RPMI8226 (cell line): Measurements from ENCODE around the gene SERPINA5.
"Not testable (repeated sequence)": the region's sequence is repeated elsewhere in the genome, so short reads cannot be mapped to it uniquely, and the experiment has no call there.

ENCODE experiments used
- DNase-seq: peaks from one replicate; pipeline ENCODE4 v3.0.0-alpha.2; 2015

Gene SERPINA5

DNA sequence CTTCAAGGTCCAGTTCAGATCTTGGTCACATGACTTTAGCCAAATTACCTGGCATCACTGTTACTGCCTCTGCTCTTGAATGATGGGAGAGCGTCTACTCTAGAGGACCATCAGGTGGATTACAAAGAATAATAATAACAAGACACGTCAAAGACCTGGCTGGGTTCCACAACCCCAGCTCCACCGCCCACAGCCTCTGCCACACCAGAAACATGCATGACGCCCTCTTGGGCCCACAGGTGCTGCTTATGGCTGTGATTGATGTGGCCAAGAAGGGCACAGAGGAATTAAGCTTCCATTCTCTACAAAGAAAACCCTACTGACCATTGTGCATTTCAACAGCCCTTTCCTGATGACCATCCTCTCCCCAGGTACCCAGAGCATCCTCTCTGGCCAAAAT, 49.2 kb downstream of the SERPINA5 start:
- DNase-seq: no peak

DNA sequence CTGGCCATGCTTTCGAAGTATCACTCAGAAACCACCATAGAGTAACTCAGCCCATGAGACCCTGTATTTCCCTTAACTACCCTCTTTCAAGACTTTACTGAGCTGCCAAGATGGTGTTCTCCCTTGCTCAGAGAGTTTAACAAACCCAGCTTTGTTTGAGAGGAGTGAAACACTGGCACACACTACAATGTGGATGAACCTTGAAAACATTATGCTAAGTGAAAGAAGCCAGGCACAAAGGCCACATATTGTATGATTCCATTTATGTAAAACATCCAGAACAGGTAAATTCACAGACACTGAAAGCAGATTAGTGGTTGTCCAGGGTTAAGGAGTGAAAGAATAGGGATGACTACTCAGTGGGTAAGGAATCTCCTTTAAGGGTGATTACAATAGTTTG, 49.8 kb downstream of the SERPINA5 start:
- no peak for DNase-seq

DNA sequence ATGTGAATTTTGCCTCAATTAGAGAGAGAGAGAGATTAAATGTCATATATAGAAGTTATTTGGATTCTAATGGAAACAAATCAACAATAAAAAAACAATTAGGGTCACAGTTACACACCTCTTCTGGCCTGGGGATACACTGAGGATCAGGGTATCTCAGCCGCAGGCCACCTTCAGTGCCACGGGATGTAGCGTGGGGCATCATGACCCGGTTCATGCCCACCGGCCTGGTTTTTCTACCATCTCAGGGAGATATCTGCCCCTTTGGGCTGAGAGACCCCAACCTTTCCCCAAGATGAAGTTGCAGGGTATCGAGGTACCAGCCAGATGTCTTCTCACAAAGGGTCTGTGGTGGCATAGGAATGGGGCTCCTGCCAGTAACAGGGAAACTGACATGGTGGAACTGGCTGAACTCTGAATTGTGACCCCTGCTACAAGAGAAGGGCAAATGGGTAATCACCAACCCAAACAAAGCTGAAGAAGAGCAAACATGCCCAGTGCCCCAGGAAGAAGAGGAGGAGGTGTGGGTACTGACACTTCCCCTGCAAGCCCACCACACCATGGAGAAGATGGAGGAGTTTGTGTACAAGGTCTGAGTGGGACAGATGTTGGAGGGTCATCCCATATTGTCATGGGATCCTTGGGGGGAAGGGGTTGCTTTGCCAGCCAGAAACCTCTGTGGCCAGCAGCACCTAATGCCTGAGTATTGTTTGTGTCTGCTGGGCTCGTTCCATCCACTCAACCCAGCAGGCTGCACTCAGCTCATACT, 50.5 kb downstream of the SERPINA5 start:
- no peak for DNase-seq

DNA sequence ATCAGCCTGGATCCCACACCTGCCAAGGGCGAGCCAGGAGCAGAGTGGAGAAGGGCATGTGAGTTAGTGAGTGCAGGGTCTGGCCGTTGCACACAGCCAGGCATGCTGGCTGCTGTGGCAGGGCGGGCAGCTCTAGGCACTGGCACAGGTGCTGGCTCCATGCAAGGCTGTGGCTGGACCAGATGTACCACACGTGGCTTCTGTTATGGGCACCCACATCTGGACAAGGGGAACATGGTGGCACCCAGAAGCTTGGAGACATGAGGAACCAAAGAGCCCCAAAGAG, 51.0 kb downstream of the SERPINA5 start:
- DNase-seq: no peak

DNA sequence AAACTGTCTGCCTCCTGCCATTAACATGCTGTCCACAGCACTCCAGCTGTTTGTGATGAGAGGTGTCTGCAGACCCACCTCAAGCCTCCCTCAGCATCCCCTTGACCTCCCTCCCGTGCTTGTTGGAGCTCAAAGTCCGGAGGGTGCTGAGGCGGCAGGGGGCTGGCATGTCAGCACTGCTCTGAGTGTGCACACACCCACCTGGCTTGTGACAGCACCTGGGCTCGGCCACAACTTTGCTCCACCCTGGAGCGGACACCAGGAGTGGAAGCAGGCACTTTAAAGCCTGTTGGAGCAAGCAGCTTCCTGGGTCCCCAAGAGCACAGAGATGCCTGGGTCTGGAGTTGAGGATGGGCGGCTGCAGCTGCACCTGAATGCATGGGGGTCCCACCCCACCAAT, 51.9 kb downstream of the SERPINA5 start:
- DNase-seq: no peak

DNA sequence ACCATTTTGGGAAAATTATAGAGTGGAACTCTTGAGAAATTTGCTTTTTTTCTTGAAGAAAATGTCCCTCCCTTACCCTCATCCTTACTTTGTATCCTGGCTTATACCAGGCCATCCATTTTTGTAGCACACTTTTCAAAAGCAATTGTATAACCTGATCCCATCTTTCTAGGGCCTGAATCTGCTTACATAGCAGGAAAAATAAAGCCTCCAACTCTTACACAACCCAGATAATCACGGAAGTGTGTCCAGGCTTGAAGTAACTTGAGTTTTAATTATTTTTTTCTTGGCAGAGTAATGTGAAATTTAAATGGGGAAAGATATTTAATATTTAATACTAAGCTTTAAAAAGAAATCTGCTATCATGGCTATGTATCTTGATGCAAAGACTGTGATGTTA, 53.9 kb downstream of the SERPINA5 start:
- no peak for DNase-seq

DNA sequence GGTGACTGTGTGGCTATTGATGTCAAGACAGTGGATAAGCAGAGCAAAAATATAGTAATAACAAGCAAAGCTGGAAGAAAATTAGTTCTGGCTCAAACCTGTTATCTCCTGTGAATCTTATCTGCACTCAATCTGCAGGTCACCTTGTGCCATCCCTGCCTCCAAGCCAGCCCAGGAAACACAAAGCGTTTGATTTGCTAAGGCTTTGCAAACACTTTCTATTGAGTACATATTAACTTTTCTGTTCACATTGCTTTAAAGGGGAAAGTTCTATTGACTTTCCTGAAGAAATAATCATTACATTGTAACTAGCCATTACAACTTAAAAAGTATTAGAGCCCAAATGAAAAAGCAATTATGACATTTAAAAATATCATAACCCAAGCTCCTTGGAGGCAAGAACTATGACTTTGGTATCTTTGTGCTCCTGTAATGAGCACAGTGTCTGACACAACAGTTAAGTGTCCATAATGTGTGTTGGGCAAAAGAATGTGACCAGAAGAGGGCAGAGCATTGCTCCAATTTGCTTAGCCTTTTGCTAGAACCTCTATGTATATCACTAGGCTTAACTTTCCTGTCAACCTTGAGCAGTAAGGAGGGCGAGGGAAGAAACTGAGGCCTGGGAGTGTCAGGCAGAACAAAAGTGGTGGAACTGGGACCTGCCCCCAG, 55.7 kb downstream of the SERPINA5 start:
- DNase-seq: no peak

DNA sequence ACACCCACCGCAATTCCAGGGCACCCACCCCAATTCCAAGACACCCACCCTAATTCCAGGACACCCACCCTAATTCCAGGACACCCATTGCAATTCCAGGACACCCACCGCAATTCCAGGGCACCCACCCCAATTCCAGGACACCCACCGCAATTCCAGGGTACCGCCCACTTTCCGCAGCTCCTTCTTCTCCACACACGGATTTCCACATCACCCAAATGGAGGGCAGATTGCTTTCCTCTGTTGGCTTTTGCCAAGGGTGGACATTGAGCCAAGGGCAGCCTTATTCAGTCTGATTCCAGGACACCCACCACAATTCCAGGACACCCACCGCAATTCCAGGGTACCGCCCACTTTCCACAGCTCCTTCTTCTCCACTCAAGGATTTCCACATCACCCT, 56.6 kb downstream of the SERPINA5 start:
- DNase-seq: not testable (repeated sequence)

DNA sequence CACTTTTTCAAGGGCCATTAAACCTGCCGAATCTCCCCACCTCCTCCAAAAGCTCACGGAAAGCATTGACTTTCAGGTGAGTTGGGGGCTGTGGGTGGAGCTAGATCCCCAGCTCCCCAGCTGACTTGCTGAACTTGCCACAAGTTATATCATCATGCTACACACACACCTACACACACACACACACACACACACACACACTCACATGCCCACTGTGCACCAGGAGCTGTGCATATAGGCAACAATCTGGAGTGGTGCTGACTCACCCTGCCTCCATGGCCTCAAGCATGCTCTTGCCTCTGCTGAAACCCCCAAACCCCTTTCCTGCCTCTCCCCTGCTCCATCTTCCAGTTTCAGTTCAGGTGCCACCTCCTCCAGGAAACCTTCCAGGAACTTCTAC, 57.1 kb downstream of the SERPINA5 start:
- DNase-seq: no peak

DNA sequence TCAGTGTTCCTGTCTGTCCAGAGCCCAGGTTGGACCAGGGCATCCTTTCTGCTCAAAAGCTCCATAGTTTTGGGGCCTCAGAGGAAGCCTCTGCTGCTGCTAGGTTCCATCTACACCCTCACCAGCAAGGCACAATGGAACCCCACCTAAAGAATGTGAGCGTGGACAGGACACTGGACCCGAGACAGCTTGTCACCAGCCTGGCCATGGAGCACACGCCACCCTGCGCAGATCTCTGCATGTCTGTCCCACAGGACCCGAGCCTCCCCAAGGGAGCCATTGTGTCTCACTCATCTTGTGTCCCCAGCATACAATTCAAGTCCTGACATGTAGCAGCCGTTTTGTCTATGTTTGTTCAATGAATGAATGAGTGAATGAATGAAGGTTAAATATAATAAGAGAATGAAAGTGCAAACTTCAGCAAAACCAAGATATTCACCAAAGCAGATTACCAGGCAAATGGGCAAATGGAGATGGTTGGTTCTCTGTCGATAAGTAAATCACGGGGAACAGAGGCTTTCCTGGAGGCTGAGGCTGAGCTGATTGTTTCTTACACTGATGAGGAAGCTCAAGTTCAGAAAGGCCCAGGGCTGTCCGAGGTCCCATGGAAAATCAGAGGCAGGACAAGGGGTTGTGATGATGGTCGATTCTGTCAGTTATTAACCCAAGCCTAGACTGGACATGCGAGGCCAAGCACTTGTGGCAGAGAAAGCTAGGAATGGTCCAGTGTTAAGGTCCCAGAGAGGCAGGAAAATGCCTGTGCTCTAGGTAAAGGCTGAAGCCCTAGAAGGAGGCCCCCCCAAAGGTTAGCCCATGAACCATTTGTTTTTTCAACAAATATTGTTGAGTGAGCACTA, 58.0 kb downstream of the SERPINA5 start:
- no peak for DNase-seq

DNA sequence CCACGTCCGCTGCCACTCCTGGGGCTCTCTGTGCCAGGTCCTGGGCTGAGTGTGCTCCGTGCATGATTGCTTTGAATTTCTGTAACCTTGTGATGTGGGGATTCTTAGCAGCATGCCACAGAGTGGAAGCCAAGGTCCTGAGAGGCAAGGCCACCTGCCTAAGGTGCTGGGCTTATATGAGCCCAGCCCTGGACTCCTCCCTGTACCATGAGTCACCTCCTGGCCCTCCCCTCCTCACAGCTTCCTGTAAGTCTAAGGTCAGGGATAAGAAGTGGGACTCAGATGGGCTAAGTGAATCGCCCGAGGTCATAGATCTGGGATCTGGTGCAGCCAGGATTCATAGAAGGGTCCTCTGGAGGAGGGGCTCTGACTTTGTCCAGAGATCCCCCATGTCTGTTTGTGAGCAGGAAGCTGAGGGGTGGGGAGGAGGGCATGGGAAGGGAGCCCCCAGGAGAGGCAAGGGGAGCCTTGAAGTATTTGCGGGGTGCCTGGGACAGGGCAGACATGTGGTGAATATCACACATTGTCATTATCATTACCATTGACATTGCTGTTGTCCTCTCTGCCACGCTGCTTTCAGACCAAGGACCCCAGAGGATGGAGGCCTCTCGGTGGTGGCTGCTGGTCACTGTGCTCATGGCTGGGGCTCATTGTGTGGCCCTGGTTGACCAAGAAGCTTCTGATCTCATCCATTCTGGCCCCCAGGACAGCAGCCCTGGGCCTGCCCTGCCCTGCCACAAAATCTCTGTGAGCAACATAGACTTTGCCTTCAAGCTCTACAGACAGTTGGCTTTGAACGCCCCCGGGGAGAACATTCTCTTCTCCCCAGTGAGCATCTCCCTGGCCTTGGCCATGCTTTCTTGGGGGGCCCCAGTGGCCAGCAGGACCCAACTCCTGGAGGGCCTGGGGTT, 59.8 kb downstream of the SERPINA5 start:
- DNase-seq: no peak

DNA sequence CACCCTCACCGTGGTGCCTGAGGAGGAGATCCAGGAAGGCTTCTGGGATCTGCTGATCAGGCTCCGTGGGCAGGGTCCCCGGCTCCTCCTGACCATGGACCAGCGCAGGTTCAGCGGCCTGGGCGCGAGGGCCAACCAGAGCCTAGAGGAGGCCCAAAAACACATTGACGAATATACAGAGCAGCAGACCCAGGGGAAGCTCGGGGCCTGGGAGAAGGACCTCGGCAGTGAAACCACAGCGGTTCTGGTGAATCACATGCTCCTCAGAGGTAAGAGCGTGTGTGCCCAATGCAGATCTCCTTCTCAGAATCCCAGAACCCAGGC, 60.4 kb downstream of the SERPINA5 start:
- no peak for DNase-seq
